HG02870 (cell line): ENCODE results near the gene TDRD15.
"Not testable (repeated sequence)": the region's sequence is repeated elsewhere in the genome, so short reads cannot be mapped to it uniquely, and the experiment has no call there.

ENCODE experiments used
- ATAC-seq: cut with Tn5 transposase; IDR thresholded peaks from one replicate; pipeline ENCODE4 v1.9.1; 2021; ENCODE audit warnings: mild to moderate bottlenecking, moderate library complexity; ENCODE audit not compliant: unreplicated experiment

The TDRD15 gene

DNA sequence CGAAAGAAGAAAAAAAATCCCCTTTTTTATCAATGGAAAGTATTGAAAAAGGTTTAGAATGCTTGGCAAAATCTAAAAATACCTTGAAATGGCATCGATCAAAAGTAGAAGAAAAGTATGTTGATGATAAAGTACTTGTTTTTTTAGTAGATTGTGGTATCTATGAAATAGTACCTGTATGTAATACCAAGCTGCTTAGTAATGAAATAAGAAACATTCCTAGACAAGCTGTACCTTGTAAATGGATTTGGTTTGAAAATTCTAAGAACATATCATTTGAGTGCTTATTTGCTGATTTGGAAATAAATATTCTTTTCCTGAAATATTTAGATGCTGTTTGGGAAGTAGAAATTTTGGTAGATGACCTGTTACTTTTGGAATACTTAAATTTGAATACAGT lies 18.4 kb downstream of the TDRD15 start:
- ATAC-seq: no peak

DNA sequence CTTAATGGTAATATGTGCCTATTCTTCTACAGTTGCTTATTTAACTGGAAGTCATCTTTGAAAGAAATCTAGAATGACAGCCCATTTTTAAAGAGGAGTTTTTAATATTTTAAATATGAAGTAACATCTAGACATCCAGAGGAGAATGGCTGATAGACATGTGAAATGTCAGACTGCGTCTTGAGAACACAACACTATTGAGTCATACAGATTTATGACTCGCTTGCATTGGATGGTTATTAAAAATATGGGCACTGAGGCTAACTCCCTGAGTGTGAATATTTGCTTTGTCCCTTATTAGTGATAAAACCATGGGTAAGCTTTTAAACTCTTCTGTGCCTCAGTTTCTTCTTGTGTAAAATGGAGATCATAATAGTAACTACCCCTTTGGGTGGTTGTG lies 22.9 kb downstream of the TDRD15 start:
- ATAC-seq: no peak

DNA sequence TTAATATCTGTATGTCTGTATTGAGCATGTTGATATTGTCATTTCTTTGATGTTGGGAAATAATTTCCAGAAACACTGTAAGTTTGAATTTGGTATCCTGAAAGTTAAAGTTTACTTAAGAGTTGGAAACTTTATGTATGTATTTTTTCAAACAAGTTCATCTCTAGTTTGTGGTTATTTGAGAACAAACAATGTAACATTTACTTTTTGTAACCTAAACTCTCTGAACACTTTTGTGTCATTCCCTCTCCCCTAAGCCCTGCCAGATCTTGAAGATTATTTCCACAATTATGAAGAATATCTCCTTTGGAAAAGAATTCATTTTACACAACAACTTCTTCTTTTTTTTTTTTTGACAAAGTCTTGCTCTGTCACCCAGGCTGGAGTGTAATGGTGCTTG lies 24.9 kb downstream of the TDRD15 start:
- no peak for ATAC-seq

DNA sequence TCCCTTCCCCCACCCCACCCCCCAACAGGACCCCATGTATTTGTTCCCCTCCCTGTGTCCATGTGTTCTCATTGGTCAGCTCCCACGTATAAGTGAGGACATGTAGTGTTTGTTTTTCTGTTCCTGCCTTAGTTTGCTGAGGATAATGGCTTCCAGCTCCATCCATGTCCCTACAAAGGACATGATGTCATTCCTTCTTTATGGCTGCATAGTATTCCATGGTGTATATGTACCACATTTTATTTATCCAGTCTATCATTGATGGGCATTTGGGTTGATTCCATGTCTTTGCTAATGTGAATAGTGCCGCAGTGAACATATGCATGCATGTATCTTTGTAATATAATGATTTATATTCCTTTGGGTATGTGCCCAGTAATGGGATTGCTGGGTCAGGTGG lies 27.5 kb downstream of the TDRD15 start:
- not testable (repeated sequence) for ATAC-seq

DNA sequence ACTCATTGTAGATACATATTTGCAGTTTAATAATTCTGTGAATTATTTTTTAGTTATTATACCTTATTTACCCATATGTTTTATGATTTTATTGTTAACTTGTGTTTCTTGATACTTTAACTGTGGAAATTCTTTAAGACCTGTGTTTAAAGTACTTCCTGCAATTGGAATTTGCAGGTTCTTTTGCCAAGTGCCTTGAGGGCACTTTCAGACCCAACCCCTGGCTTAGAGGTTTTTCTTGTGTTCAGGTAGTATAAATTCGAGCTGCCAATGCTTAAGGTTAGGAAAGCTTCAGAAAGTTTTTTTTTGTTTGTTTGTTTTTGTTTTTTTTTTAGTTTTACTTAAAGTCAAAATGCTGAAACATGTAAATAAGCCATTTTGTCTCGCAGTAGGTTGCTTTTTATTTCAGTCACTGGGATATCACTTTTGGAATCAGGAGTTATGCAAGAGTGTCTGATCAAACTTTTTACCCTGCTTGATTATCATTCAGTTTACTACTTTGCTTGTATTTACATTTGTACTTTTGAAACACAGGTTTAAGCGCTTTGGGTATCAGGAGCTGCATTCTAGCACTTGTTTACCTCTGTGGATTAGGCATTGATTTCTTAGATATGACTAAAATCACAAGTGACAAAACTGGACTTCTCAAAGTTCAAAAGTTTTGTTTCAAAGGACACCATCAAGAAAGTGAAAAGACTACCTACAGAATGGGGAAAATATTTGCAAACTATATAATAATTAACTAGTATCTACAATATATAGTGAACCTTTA lies 31.8 kb downstream of the TDRD15 start:
- ATAC-seq: no peak

GRCh38 chr2:21161122-21161521 lies 37.4 kb downstream of the TDRD15 start:
- ATAC-seq: no peak

GRCh38 chr2:21161832-21162614 lies 38.3 kb downstream of the TDRD15 start:
- ATAC-seq: no peak

DNA sequence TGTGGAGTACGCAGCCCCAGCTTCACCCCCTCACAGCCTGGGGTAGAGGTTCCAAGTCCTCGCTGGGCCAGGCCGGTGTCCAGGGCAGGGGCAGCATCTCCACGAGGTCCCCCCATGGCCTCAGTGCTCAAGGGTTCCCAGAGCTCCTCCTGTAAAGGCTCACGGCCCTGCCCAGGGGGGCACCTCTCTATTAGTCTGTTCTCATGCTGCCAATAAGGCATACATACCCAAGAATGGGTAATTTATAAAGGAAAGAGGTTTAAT lies 38.8 kb downstream of the TDRD15 start:
- ATAC-seq: no peak

DNA sequence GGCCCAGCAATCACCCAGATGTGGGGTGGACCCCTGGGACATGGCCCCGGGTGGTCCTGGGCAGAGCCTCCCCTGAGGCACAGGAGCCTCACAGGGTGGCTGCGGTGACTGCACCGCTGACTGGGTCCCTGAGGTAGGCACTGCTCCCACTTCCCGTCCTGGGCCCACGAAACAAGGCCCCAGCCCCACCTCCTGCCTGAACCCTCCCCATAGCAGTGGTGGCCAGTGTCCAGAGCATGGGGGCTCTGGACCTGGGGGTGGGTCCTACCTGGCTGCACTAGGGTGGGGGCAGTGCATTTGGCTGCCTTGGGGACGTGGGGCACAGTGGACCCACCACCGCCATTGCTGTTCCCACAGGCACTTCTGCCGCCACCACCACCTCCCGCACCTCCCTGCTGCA lies 39.4 kb downstream of the TDRD15 start:
- ATAC-seq: no peak

GRCh38 chr2:21165350-21165749 lies 41.6 kb downstream of the TDRD15 start:
- ATAC-seq: no peak

DNA sequence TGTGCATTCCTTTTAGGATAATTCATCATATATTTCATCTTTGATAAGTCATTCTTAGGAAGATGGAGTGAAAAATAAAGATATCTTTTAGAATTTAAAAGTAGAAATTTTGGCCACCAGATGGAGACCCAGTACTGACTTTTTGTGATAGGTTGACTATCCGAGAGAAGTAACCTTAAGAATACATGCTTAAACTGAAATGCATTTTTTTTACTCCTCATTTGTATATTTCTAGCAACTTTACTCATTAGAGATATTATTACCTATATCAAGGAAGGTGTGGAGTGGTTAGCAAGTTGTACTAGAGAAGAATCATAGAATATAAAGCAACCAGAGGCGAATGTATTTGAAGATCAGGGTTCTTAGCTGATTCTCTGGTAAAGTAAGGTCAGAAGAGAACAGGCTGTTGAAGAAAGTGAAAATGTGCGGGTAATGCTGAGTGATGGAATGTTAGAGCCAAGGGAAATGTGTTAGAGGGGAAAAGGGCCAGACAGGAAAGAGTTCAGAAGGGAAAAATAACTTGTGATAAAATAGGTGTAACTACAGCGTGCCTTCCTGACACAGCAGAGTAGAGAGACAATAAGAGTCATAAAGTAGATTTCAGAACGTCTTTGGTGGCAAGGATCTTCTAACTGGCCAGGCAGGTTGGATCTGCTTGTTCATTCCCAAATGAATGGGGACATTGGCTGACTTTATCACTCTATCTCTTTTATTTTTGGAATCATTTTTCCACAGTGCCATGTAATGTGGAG lies 52.3 kb downstream of the TDRD15 start:
- ATAC-seq: no peak

GRCh38 chr2:21181957-21182356 lies 58.2 kb downstream of the TDRD15 start:
- no peak for ATAC-seq

DNA sequence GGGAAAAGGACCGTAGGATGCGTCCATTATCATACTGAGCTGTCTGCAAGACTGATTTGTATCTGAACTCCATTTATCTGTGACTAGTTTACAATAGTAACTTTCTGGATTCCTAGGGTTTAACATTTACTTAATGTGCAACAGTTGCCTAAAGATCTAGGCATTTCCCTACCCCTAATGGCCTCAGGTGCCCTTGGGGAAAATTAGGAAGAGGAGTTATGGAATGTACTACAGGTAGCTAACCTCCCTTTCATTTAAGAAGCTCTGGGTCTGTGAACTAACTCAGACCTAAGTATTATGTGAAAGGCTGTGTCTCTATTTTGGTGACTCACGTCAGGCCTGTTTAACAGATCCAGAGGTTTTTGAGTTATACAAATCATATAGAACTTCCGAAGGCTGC lies 59.5 kb downstream of the TDRD15 start:
- no peak for ATAC-seq

DNA sequence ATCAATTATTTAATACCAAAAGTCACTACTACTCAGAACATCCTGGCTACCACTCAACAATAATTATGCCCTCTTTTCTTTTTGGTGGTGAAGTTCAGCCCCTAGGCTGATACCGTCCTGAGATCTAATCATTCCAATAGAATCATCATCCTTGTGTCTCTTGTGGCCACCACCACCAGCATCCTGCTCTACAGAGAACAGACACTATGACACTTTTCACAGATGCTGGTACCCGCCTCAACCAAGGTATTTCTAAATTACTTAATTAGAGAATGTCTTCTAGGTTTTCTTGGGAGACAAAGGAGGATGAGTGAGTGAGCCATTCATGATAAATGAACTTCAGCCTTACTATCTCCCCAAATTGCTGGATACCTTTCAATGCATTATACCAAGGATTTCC lies 60.0 kb downstream of the TDRD15 start:
- ATAC-seq: no peak

DNA sequence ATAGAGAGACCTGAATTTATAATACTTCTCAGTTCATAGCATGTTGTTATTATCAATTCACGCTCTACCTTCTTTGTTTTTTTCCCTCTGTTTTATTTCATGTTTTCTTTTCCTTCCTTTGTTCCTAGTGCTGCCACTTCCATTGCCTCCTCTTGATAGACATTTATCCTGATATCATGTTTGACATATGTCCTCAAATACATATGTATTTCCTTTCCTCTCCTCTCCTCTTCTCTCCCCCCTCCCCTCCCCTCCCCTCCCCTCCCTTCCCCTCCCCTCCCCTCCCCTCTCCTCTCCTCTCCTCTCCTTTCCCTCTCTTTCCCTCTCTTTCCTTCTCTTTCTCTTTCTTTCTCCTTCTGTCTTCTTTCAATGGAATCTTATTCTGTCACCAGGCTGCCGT lies 67.8 kb downstream of the TDRD15 start:
- no peak for ATAC-seq
